HG03575 (cell line): Measurements from ENCODE around the gene GFOD2.
A peak's percentile ranks its signal among the peaks of the same experiment; 100 is the strongest.

Experiments
- ATAC-seq: cut with Tn5 transposase; IDR thresholded peaks from one replicate; pipeline ENCODE4 v1.9.1; 2021; ENCODE audit not compliant: unreplicated experiment, insufficient number of reproducible peaks, low FRiP score; ENCODE audit errors: extremely low read depth

GFOD2 gene

DNA sequence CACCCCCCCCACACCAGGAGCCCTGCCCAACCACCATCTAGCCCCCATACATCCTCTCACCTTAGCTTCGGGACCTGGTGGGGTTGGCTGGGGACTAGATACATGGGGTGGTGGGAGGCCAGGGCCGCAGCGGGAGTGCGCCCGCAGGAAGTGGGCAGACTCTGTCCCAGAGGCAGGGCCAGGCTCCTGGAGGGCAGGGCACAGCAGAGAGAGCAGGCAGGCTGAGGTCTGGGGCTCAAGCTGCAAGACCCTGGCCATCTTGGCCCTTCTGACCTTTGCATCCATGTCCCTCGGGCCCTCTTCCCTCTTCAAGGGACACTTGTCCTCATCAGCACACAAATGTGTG, 55.3 kb downstream of the GFOD2 start:
- no peak for ATAC-seq

DNA sequence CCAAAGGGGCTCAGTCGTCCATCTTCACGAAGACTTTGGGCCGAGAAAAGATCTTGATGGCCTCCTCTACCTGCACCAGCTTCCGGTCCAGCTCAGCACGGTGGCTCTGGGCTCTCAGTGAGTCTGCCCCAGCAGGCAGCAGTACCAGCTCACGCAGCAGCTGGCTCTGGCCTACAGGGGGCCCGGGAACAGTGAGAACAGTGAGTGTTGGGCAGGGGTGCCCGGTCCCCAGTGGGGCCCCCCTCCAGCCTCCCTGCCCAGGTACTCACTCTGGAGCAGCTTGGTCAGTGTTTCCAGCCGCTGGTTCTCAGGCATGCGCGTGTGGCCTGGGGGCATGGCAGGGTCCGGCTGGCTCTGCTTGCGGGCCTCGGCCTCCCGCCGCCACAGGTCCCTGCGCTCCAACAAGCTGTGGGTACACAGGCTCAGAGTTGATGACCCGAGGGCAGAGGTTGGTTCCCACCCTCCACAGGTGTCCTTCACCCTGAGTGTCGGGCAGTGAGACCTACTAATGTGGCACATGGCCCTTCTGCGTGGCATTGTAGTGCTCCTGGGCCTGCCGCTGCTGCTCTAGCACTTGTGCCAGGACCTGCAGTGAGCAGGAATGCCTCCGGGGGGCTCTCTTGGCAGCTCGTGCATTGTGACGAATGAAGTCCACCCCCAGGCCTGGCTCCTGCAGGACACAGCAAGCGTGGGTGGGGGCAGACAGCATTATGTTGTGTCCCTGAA, 55.8 kb downstream of the GFOD2 start:
- no peak for ATAC-seq

DNA sequence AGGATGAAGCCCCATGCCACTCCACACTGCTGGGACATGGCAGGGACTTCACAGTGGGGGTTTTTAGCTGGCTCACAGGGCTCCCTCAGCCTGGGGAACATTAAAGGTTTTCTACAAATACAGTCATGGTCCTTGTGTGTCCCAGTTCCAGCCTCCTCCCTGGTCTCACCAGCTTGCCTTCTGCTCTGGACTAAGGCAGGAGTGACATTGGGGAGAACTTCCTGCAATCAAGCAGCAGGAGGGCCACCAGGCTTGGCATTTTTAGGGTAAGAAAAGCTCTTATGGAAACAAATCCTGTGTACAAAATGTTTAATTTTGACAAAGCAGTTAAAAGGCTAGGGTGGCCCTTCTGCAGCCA, 56.5 kb downstream of the GFOD2 start:
- no peak for ATAC-seq

DNA sequence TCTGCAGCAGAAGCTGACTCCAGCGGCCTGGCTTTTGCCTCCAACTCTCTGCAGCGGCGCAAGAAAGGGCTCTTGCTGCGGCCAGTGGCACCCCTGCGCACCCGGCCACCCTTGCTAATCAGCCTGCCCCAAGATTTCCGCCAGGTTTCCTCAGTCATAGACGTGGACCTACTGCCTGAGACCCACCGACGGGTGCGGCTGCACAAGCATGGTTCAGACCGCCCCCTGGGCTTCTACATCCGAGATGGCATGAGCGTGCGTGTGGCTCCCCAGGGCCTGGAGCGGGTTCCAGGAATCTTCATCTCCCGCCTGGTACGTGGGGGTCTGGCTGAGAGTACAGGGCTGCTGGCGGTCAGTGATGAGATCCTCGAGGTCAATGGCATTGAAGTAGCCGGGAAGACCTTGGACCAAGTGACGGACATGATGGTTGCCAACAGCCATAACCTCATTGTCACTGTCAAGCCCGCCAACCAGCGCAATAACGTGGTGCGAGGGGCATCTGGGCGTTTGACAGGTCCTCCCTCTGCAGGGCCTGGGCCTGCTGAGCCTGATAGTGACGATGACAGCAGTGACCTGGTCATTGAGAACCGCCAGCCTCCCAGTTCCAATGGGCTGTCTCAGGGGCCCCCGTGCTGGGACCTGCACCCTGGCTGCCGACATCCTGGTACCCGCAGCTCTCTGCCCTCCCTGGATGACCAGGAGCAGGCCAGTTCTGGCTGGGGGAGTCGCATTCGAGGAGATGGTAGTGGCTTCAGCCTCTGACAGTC, 57.0 kb downstream of the GFOD2 start:
- ATAC-seq, result no peak

DNA sequence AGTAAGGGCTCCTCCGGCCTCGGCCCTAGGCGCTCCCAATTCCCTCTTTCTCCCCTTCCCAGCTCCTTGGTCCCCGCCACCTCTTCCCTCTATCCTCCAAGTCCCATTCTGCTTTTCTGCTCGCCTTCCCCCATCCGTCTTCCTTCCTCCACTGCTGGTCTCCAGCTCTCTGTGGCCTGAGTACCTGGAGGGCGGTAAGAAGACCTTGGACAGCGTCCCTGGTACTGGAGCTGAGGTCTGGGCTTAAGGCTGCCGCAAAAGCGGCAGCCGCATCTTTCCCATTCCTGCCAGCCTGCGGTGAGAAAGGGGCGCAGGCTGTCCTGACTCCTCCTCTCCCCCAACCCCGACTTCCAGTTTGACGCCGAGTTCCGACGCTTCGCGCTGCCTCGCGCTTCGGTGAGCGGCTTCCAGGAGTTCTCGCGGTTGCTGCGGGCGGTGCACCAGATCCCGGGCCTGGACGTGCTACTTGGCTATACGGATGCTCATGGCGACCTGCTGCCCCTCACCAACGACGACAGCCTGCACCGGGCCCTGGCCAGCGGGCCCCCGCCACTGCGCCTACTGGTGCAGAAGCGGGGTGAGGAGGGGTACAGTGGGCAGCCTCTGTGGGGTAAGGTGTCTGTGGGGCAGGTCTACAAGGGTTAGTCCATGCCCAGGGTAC, 57.9 kb downstream of the GFOD2 start:
- ATAC-seq, result no peak

DNA sequence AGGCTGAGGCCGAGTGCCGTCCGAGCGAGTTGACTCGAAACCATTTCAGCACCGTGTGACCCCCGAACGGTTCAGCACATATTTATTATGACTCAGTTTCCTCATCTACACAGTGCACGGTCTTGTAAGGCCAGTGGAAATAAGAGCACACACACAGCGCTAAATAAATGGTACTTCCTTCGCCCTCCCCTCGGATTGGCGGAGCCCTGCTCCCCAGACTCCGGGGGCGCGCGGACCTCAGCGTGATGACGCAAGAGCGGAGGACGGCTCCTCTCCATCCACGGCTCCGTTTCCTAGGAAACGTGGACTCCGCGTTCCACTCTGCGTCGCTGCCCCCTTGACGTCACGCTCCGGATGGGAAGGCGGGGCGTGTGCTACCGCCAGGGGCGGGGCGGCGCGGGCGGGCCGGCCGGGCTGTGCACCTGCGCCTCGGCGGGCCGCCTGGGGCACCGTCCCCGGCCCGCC, 58.5 kb downstream of the GFOD2 start, which contains the start of gene PARD6A:
Gene PARD6A (plus strand): TSS at position 397 of the 465 bp plus-strand sequence. CDS start 79 bp downstream, outside the sequence.
- ATAC-seq, result peak; percentile 34

DNA sequence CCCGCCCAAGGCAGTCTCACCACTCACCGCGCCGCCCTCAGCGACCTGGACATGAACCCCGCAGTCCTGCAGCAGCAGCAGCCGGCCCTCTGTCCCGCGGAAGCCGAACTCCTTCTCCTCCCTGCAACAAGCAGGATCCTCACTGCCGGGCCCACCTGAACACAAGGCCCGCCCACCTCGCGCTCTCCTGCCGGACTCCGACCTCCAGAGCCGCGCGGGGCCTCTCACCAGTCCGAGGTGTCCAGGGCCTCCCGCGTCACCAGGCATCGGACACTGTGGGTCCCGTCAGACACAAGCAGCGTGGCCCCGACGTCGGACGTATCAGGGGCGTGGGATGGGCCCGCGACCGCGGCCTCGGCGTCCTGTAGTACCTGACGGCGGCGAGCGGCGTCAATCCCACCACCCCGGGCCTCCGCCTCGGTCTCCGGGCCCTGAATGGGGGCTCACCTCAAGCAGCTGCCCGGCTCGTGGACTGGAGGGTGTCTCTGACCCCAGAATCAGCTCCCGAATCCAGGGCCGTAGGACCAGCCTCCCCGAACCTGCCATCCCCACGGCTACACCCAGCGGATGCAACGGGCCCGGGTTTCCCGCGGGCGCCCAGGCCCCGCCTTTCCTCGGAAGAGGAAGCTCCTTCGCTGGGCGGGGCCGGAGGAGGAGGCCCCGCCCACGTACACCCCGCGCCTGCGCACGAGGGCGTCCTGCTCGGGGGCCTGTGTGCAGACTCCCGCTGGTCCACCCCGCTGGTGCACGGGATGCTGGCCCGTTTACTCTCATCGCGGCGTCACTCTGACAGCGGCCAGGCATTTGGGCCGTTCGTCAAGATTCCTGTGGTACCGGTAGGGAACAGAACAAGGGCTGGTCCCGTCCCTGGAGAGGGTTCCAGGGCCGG, 59.2 kb downstream of the GFOD2 start, which contains the start of gene ACD:
Gene ACD (minus strand): TSS at position 586 of the 889 bp plus-strand sequence. CDS start 40 bp downstream, at position 546.
- peak; percentile 22 for ATAC-seq

DNA sequence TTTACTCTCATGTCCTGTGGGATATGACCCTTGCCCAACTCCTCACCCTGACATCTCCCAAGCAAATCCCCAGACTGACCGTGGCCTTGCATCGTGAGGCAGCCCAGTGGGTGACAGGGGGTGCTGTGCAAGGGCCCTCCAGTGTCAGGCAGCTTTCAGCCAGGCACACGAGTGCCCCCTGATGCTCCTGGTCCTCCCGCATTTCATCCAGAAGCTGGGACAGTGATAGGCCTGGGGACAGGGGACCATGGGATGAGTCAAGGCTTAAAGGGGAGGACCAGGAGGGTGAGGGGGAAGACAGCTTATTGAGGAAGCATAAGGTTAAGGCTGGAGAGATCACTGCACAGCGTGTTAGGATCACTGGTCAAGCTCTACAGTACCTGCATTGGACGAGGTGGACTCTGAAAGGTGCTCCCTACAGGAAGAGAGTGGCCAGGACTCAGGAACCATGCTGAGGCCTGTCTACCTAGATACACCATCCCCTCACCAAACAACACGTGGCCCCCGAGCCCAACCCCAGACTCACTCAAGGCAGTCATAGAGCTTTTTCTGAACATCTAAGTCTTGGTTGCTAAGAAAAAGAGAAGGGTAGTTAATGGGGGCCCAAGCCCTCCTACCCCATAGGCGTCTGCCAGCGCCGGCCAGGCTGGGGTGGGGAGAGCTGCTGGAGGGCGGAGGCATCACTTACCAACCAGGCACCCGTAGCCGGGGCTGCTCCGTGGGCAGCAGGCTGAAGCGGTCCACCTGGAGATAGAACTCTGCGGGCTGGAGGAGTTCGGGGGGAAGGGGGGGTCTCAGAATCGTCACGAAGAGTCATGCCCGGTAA, 60.1 kb downstream of the GFOD2 start:
- no peak for ATAC-seq

DNA sequence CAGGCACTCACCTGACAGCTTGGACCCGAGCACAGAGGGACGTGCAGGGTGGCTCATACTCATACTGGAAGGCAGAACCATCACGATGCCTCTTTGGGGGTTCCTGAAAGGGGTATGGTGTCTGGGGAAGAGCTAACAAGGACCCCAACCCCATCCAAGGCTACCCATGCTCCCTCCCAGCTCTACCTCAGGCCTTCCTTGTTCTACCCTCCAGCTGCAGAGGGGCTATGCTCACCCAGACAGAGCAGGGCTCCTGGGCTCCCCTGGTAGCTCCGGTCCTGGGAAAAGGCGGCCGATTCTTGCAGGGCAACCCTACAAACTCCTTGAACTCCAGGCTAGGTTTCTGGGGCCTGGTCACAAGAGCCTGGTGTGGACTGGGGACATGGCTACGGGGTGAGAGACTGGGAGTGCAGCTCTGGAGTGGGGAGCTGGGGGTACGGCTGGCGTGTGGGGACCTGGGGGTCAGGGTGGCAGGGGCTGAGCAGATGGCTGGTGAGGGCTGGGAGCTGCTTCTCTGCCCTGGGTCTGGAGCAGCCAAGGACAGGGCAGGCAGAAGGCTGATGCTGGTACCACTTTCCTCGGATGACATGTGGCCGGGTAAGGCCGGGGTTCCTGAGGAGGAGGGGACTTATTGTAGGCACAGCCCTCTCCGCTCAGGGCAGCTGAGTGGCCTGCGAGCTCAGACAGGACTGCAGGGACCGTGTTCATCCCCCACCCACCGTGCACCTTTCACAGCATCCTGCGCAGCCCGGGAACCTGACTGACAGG, 61.2 kb downstream of the GFOD2 start:
- no peak for ATAC-seq

DNA sequence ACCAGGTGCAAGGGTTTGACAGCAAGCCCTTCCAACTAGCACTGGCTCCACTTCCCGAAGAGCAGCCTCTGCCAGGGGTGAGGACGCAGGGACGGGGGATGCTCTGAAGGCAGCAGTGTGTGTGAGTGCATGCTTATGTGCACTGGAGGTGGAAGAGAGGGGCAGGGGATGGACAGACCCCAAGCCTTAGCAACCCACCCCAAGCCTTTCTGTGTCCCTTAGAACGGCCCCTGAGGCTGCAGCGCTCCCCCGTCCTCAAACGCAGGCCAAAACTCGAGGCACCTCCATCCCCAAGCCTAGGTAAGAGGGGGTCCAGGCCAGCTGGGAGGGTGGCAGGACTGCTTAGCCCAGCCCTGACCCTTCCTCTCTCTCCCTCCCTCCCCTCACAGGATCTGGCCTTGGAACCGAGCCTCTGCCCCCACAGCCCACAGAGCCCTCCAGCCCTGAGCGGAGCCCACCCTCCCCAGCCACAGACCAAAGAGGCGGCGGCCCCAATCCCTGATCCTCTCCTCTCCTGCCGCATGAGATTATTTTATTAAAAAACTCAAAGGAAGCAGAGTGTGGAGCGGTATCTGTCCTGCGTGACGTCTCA, 62.0 kb downstream of the GFOD2 start:
- no peak for ATAC-seq

DNA sequence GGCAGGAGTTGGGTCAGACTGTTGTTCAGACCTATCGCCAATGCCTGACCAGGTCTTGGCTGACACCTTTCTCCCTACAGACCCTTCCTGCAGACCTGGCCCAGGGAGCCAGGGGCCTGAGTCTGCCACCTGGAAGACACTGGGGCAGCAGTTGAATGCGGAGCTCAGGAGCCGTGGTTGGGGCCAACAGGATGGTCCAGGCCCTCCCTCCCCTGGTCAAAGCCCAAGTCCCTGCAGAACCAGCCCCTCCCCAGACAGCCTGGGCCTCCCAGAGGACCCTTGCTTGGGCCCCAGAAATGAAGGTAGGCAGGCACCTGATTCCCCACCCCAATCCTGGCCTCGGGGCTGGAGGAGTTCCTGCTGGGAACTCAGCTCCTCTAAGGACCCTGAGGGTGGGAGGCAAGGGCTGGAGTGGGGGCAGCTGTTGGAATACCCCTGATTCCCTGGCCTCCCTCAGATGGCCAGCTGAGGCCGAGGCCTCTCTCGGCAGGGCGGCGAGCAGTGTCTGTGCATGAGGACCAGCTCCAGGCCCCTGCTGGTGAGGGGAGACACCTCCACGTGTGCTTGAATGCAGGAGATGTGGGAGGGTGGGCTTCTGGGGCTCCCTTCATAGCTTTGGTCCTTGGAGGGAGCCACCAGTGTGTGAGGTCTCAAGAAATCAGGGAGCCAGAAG, 62.6 kb downstream of the GFOD2 start:
- no peak for ATAC-seq

DNA sequence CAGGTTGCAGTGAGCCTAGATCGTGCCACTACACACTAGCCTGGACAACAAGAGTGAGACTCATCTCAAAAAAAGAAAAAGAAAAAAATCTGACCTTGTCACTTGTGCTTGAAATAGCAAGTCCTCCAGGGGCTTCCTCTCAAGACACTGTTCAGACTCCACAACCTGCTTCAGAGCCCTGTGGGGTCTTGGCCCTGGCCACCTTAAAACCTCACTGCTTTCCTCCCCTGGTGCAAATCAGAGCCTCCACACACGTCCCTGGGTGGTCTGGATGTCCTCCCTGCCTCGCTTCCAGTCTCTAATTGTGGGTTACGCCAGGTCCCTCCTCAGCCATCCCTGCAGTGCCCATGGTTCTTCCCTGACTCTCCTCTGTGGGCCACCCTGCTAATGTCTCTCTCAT, 63.8 kb downstream of the GFOD2 start:
- no peak for ATAC-seq

DNA sequence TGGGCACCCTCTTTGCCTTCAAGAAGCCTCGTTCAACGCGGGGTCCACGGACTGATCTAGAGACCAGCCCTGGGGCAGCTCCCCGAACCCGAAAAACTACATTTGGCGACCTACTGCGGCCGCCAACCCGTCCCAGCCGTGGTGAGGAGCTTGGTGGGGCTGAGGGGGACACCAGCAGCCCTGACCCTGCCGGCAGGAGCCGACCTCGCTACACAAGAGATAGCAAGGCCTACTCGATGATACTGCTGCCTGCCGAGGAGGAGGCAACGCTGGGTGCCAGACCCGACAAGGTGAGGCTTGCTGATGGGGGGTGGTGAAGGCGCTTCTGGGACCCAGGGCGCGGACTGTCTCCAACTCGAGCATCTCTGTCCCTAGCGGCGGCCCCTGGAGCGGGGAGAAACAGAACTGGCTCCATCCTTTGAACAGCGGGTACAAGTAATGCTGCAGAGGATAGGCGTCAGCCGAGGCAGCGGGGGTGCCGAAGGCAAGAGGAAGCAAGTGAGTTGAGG, 64.7 kb downstream of the GFOD2 start:
- ATAC-seq, result no peak

DNA sequence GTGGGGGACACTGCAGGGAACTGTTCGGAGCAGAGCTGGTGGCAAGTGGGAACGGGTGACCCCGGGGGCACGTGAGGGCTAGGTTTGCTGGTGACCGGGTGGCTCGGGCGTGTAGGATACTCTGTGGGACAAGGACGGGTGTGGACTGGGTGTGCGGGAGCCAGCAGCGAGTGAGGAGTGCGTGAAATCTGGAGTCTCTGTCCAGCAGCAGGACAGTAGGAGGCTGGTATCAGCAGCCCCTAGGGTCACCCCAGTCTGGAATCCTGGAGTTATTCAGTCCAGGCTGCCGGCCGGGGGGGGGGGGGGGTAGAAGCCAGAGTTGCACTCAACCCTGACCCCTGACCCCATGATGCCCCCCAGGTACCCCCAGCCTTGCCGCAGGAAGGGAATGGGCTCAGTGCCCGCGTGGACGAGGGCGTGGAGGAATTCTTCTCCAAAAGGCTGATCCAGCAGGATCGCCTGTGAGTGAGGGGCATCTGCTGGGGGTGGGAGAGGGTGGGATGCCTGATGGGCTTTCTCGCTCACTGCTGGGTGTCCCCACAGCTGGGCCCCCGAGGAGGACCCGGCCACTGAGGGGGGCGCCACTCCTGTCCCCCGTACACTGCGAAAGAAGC, 65.2 kb downstream of the GFOD2 start:
- ATAC-seq, result no peak

DNA sequence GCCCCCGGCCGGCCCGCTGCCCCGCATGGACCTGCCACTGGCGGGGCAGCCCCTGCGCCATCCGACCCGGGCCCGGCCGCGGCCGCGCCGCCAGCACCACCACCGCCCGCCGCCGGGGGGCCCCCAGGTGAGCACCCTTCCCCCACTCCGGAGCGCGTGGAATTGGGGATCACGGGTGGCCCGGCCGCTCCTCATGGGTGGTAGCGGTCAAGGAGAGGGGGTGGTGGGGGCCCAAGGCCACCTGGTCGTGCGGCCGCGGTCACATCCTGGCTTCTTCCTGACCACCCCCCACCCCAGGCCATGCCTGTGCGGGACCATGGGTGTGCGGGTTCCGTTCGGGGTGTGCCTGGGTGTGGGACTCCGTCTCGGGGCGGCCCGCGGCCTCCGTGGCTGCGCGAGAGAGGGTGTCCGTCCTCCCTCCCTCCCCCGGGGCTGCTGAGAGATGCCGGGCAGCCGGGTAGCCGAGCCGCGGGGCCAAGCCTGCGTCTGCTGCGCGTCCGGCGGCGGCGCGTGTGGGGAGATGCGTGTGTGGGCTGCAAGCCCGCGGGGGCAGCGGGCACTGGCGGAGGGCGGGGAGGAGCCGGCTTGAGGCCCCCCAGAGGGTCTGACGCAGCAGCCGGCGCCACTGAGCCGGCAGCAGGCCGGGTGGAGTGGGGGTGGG, 65.9 kb downstream of the GFOD2 start:
- no peak for ATAC-seq
